ENCODE data around the gene ACAP2.

Gene ACAP2

DNA sequence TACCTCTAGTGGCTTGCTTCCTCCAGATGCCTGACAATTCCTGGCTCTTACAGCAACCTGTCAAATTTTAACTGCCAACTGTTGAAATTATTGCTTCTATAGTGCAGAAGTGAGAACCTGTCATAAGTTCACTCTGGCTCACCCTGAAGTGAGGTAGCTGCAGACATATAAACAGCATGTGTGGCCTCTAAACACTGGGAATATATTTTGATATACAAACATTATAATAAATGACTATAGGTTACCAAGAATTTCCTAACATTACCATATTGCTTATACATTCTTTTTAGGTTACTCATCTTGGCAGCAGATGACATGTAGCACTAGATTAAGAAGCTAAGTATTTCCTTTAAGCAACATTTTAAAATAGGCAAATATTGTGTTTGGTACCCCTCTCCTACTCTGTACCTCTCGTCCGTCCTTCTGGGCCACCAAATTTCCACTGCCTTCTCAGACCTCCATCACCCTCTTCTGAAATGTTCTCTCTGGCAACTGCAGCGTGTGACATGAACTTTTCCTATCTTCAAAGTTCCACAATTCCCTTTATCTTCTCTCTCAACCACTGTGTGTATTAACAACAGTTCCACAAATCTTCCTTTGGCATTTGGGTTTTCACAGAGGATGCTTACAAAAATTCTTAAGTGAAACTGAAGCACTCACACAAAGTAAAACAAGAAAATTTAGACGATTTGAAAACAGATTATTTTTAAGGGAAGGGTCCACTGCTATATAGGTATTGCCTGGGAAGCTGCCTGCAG lies 156.5 kb downstream of the ACAP2 start:
- no peak for DNase-seq

DNA sequence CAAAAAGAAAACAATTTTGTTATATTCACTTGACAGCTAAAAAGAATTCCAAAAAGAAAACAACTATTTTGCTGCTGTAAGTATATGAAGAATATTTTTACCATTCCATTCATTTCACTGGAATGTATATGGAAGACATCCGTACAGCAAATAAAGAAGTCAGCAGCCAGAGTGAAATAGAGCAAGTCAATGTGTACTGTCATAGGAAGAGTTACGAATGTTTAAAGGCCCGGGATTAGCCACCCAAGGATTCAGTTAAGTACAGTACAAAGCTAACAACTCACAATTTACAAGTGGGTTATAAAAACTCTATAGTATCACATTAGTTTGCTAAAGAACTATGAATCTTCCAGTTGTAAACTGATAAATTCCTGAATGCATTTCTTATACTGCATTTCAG lies 157.4 kb downstream of the ACAP2 start:
- no peak for DNase-seq

DNA sequence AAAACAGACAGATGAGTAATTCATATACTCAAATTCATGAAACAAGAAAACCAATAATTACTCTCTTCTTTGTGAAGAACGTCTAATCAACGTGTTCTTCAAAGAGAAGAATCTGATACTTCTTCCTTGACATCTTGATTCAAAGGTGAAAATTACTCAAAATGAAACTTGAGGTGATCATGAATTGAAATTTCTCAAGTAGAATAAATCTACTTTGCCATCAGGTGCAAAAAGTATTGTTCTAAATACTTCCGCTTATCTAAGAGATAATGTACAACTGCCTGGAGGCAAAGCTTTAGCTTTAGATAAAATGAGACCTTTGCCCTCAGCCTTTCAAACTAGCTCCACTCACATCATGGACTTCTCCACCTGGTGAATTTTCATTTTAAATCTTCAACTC lies 158.0 kb downstream of the ACAP2 start:
- DNase-seq, result no peak

DNA sequence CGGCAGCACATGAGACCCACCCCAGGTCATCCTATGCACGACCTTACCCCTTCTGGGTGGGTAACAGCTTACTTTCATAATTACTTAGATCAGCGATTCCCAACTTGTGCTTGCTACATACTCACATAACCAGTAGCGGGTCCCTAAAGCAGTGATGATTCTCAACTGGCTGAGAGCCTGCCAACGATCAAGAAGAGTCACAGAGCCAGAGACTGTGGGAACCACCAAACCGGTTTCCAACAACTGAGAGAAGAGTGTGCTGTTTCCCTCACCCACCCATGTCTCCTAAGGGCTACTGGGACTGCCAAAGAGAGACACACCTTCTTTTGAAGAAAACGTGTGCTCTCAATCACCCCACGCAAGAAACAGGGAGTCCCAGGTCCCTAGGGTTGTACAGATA lies 159.9 kb downstream of the ACAP2 start:
- DNase-seq, result no peak

DNA sequence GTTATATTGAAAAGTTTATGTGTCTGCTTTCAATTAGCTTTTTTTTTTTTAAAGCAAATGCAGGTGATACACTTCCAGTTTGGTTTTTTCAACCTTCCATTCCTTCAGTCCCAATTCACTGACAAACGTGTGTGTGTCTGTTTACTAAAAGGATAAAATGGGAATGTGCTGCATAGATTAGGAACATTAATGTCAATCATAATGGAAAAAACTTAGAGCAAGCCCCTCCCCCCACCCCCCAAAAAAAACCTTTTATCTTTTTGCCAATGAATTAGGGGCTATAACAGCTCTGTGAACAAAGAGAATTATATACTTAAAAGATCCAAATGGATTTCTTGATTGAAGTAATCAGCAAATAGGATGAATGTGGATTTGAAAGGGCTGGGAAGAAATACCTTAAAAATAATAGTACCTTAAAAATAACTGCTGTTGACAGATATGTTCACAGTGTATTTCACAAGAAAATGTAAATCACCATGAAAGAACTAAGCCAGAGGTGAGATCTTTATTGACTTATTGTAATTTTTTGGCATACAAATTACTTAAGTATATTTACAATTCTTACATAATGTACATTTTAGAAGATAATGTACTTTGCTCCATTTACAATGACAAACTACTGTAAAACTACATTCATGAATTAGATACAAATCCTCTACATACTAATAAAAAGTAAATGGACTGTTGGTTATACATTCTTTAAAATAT lies 168.4 kb downstream of the ACAP2 start:
- DNase-seq, result no peak

DNA sequence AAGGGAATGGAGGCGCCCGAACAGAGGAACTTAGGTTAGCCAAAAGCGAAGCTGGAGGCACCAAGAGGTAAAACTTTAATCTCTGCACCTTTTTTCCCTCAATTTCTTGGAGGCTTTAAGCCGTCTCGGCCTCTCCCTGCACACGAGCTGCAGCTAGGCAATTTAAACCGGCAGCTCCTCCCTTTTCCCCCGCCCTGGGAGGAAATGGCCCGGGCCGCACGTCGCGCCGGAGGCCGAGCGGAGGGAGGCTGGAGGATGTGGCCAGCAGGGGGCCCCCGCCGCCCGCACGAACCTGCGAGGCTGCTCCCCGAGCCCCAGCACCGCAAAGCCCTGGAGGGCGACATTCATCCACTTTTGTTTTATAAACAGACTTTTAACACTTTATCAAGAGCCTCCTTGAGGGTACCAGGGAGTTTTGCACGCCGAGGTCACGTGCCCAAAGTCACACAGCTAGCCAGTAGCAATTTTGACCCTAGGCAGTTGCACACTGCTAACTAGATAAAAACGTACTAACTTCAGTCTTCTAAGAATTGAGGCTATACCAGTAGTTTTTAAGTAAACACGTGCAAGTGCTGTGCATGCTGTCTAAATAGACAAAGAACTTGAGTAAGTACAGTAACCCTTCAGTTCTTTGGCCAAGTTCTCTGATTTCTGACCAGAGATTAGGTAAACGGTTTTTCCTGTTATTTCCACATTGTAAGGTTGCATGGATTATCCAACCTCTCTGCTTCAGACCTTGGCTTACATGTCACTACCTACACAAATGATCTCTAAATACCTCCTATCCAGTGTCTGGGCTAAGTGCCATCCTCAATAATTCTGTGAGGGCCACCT lies 171.2 kb downstream of the ACAP2 start:
- peak; percentile 93 to 94 for DNase-seq

DNA sequence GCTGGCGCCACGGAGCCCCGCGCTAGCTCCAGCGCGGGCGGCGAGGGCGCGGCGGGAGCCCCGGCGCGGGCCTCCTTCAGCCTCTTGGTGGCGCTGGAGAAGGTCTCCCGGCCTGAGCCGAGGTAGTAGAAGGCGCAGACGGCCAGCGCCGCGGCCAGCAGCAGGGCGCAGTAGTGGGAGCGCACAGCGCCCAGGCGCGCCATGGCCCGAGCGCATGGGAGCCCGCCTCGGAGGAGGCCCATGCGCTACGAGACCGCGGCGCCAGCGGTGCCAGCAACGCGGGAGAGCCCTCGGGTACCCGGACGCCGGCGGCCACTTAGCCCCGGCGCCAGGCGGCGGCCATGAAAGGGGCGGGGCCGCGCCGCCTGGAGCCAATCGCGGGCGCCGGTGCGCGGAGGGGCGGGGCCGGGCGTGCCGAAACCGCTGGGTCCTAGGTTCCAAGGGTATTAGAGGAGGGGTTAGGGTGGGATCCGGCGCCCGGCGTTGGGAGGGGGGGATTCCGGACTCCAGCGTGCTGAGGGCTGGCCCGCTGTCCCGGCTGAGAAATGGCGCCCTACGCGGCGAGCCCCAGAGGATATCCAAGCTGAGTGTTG lies 171.9 kb downstream of the ACAP2 start, which contains the start of gene XXYLT1:
Gene XXYLT1, minus strand, starts transcription at position 343 of the 593 bp plus-strand sequence. Its CDS starts 101 bp downstream, at position 242.
- peak; percentile 94 to 95 for DNase-seq

DNA sequence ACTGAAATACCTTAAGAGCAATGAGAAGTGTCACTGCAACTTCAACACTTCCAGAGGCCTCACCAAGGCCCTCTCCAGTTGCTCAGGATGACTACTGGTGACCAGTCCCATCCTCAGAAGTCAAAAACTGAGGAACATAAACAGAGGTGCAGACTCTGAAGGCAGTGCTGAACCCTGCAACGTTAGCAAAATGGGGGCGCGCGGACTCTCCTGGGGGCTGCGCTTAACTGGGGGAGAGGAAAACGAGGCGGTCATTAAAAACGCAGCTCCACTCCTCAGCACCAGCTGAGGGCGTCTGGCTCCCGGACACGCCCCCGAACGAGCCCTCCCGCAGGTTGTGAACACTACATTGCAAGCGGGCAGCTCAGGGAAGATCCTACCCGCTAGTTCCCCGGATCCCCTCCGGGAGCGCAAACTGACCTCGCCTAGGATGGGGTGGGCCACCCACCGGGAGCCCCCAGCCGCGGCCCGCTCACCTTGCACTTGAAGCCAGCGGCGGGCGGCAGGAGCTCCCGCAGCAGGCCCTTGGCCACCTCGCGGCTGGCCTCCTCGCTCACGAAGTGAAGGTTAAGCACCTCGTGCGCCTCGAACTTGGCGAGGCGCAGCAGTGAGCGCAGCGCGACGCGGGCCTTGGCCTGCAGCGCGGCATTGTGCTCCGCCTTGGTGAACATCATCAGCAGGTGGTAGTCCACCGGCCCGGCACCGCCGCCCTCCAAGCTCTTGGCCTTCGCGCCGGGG lies 172.6 kb downstream of the ACAP2 start:
- DNase-seq, result peak; percentile 67 to 72

DNA sequence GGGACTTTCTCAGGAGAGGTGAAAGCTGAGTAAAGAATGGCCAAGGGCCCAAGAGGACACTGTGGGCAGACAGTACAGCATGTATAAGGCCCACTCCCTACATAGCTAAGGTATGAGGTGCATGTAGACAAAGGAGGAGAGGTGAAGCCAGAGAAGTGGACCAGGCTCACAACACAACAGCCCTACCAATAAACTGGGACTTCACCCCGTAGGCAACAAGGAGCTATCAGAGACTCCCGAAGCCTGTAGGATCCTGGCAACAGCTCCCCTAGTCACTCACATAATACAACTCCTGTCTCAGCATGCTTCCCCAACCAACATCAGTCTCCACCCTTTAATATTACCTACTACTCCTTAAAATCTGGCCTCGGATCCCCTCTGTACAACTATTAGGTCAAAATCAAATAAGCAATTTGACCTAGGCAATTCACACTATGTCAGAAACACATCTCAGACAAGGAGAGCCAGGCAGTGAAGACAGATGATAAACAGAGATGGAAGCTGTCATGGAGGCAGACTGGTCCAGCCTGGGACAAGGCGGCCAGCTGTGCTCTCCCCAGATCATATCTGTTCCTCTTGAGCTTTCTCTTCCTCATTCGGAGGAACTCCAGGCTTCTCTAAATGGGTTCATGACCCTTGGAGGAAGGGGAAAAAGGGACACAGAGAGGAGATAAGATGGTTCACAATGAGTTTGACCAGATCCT lies 173.3 kb downstream of the ACAP2 start:
- DNase-seq, result no peak

DNA sequence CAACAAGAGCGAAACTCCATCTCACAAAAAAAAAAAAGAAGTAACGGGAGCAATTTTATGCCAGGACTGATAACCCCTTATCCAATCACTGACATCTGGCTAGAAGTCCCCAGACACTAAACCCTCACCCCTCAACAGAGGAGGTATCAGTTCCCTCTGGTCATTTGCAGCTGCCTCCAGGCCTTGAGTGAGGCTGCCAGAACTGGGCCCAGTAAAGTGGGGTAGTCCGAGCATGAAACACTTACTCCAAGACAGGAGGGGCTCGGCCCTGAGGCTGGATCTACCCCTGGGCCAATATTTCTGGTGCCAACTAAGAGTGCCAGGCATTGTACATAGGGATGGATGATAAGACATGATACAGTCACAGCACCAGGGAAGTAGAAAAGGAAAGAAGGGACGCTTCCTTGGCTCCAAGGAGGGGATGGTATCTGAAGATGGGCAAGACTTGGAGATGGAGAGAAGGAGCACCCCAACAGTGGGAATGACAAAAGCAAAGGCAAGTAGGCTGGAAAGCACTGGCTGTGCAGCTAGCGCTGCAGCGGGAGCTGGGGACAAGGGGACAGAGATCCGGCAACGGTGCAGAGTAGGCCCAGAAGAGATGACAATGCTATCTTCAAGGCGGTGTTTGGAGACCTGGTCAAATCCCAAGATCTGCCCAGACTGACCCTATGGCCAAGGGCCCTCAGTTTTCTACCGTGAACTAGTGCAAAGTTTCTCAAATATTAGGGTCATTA lies 174.1 kb downstream of the ACAP2 start:
- DNase-seq, result no peak

DNA sequence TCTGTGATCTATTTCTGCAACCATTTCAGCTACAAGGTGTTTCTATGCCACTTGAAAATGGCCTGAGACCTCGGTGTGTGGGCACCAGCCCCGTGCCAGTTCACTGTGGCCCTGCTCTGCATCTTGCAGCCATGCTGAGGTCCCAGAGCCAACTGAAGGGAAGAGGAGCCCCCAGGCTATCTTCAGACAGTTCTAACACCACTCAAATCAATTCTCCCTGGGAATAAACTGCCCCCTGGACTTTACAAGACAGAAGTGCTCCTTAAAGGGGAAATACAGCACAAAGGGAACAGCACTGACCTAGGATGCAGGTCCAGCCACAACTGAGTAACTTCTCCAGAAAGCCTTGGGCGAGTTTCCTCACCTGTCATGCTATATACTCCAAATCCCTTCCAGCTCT lies 175.7 kb downstream of the ACAP2 start:
- DNase-seq, result no peak

DNA sequence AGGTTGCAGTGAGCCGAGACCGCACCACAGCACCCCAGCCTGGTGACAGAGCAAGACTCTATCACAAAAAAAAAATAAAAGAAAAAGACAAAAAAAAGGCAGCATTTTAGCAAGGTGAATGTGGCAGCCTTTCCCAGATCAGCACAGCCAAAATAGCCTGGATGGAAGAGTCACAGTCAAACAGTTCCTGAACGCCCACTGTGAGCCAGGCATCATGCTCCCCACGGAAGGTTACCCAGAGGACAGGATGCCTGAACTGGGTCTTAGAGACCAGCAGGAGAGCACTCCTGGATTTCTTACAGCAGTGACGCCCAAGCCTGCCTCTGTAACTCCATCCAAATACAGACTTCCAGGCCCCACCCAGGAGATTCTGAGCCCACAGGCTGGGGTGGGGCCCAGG lies 176.4 kb downstream of the ACAP2 start:
- DNase-seq, result no peak

DNA sequence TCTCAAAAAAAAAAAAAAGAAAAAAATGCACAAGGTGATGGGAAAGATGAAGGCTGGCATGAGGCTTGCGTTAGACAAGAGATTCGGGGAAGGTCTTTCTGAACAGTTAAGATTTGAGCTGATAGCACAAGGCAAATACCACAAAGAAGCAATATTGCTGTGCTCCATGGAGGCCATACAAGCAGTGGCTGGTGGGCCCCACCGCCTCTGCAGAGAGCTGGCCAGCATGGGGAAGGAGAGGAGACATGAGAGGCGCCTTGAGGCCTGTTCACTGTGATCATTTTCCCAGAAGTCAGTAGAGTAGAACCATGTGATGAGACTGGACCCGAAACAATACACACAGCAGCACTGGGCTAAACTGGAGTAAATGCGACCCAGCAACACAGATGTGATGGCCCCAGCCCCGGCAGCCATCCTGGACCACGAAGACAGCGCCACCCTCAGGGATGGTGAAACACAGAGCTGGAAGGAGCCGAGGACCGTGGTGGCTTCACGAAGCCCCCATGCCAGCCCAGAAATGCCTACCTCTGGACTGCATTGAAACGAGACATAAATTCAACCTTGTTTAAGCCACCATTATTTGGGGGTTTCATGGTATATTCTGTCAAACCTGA lies 177.3 kb downstream of the ACAP2 start:
- no peak for DNase-seq

DNA sequence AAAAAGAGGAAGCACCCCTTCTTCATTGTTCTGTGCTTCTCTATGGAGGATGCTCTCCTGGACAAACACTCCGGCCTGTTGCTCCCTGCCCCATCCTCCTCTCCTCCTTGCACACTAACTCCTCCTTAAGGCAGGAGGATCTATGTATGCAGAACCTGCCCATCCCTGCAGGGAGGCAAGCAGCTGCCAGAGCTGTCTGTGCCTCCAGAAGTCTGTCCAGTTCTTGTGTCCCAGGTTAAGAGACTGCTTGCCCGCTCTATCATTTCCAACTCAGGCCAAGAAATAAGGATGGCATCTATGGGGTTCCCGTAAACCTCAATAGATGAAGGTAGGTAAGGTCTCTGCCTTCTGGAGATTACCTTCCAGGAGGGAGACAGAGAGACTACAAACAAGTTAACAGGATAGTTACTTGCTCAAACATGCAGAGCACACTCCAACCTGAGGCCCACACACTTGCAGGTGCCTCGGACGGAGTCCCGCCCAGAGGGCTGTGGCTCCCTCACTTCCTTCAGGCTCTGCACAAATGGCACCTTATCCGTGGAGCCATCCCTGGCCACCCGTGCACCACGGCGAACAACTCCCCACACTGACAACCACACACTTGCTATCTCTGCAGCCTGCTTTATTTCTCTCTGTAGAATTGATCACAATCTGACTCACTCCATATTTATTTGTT lies 178.8 kb downstream of the ACAP2 start:
- no peak for DNase-seq

DNA sequence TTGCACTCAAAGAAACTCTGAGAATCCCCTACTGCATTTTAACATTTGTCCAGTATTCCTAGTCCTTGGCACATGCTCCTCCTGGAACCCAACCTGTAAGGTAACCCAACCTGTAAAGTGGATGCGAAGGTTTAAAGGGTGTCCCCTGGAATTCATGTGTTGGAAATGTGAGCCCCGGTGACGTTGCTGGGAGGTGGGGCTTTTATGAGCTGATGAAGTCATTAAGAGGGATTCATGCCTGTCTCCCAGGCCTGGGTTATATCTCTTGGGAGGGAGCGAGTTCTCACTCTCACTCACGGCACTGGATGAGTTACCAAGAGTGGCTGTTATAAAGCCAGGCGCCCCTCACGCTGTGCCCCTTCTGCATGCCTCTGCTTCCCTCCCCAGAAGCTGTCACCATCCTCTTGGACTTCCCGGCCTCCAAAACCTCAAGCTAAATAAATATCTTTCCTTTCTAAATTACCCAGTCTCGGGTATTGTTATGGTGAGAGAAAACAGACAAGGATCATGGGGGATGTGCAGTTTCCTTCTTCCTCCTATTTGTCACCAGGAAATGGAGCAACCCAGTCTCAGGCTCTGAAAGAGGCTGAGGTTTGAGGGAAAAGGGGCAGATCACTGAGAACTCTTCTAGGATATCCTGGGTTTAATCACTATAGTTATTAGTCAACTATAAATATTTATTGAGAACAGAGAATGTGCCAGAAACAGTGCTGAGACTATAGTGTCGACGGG lies 179.5 kb downstream of the ACAP2 start:
- DNase-seq, result no peak

DNA sequence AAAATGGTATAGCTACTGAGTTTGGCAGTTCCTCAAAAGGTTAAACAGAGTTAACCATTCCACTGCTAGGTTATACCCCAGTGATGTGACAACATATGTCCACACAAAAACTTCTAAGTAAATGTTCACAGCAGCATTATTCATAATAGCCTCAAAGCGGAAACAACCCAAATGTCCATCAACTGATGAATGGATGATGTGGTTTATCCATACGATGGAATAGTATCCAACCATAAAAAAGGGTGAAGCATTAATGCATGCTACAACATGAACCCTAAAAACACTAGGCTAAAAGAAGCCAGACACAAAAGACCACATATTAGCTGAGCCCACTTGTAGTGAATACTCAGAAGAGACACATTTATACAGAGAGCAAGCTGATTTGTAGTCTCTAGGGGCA lies 180.9 kb downstream of the ACAP2 start:
- no peak for DNase-seq

DNA sequence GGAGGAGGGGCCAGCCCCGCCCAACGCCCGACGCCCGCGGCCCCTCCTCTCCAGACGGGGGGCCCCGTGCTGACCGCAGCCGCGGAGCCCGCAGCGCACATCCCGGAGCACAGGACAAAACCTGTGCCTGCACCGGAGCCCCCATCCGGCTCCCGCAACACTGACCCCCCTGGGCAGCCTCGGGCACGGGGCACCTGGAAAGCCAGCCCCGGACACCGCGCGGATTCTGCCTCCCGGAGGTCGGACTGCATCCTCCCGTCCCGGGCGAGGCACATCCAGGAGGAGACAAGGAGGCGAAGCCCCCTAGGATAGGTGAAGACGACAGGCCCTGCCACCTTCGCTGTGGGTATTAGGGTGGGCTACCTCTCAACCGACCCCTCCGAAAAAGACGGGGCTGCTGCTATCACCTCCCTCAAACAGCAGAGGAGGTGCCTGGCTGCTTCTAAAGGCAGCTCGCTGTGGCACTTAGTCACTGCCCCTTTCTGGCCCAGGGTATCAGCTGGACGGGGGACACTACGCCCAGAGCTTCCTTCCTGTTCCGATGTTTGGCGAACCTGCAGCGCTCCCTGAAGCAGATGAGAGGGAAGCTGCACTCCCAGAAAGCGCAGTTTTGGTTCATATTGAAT lies 182.4 kb downstream of the ACAP2 start:
- DNase-seq, result no peak

DNA sequence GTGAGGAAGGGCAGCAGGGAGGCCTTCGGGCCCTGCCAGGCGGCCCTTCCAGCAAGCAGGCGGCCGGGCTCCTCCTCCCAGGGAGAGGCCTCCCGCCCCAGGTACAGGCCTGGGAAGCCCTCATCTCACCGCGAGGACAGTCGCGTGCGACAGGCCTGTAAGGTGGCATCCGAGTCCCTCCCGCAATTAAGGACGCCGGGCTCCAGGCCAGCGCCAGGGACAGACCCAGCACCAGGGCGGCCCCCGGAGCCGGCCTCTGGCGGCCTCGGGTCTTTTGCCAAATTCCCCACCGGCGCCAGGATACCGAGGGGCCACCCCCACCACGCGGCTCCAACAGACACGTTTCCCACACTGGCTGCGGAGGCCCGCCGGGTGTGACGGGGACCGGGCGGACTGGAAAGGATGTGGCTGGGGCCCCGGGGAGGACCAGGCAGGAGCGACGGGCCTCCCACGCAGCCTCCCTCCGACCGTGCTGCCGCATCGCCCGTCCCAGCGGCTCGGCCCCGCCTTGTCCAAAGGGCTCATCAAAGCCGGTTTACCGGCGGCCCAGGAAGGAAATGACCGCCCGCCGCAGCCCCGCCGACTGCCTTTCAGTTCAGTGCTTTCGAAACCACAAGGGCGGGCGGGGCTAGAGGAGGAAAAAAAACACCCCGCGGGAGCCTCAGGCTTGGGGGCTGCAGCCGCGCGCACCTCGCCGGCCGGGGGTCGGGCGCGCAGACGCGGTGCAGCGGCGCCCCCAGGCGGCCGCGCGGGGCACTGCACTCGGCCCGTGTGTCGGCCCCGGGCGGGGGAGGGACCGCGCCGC lies 183.1 kb downstream of the ACAP2 start:
- peak; percentile 91 to 93 for DNase-seq

Measured in activated T-cell treated with anti-CD3 and anti-CD28 coated beads, Interleukin-2, amount 50 U/mL, for 48 hours (primary cell).